HS-27A (cell line): ENCODE results near the gene C1QTNF5.
A peak's percentile ranks its signal among the peaks of the same experiment; 100 is the strongest.
"Not testable (repeated sequence)": the region's sequence is repeated elsewhere in the genome, so short reads cannot be mapped to it uniquely, and the experiment has no call there.

Source experiments
- DNase-seq: peaks from one replicate; pipeline ENCODE4 v3.0.0-alpha.2; 2012; ENCODE audit warnings: low read depth, missing footprints

Gene C1QTNF5

DNA sequence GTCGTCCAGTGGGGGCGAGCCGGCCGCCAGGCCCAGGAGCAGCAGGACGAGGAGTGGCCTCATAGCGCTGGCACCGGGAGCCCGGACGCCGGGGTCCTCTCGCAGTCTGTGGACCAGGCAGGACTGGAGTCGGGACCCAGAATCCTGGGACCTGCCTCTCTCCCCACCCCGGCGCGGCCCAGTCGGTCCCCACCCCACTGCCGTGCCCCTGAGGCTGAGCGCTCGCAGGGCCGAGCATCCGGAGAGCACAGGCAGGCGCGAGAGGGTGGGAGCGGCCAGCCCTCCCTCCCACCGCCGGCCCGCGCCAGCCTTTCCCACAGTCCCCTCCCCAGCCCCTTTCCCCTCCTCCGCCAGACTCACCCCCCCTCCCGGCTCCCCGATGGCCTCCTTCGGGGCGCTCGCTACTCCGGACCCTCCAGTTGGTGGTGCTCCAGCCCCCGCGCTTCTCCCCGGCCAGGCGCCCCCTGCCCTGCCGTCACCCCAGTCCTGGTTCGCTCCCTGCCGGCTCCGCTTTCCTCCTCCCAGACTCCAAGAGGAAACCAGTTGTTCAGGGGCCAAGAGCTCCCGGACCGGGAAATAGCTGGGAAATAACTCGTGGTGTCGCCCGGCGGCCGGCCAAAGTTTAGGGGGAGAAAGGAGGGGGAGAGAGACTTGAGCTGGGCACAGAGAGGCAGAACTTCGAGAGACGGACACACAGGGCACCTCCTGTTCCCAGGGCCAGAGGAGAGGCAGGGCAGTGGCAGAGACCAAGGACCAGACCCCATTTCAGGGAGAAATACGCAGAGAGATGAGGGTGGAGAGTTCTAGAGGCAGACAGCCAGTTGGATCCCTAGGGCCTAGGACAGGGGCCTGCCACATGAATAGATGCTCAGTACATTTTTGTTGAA lies at the start of gene C1QTNF5:
Gene C1QTNF5 (minus strand): TSS at position 549 of the 887 bp plus-strand sequence. CDS start 486 bp downstream, at position 63.
- DNase-seq: no peak

DNA sequence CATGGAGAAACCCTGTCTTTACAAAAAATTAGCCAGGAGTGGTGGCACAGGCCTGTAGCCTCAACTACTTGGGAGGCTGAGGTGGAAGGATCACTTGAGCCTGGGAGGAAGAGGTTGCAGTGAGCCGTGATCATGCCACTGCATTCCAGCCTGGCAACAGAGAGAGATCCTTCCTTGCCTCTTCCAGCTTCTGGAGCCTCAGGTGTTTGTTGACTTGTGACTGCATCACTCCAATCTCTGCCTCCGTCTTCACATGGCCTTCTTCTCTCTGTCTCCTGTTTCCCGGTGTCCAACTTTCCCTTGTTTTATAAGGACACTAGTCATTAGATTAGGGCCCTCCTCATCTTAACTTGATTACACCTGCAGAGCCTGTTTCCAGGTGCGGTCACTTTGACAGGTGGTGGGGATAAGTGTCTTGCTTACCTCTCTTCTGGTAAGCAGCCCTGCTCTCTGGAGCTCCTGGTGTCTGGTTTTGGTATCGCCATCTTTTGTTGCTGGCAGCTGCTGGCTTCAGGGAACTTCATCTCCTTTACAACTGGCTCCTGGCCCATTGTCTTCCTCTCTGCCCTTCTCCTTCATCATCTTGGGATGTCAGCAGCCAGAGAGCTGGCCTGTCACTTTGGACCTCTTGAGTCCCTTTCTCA lies 49.0 kb upstream of the C1QTNF5 start:
- no peak for DNase-seq

- DNase-seq: no peak
Measured at GRCh38 chr11:119388103-119388502, 47.4 kb upstream of the C1QTNF5 start.

GRCh38 chr11:119384332-119384731 lies 43.6 kb upstream of the C1QTNF5 start:
- DNase-seq: no peak

DNA sequence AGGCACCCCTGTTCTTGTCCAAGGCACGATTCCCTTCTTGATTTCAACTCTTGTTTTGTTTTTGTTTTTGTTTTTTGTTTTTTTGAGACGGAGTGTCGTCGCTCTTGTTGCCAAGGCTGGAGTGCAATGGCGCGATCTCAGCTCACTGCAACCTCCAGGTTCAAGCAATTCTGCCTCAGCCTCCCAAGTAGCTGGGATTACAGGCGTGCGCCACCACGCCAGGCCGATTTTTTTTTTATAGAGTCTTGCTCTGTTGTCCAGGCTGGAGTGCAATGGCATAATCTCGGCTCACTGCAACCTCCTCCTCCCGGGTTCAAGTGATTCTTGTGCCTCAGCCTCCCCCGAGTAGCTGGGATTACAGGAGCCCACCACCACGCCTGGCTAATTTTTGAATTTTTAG lies 41.8 kb upstream of the C1QTNF5 start:
- not testable (repeated sequence) for DNase-seq

- DNase-seq: no peak
Measured at GRCh38 chr11:119382101-119382500, 41.4 kb upstream of the C1QTNF5 start.

GRCh38 chr11:119381181-119381988 lies 40.7 kb upstream of the C1QTNF5 start, which contains the start of gene USP2:
USP2 (minus strand) TSS chr11:119381690; CDS start chr11:119373480, 8,210 bp downstream.
- DNase-seq: peak; percentile 77

- DNase-seq: no peak
Measured at GRCh38 chr11:119380827-119381180, 40.1 kb upstream of the C1QTNF5 start.

GRCh38 chr11:119380160-119380826 lies 39.6 kb upstream of the C1QTNF5 start:
- no peak for DNase-seq

- DNase-seq: no peak
Measured at GRCh38 chr11:119378851-119379465, 38.3 kb upstream of the C1QTNF5 start.

GRCh38 chr11:119377961-119378667 lies 37.4 kb upstream of the C1QTNF5 start:
- no peak for DNase-seq

DNA sequence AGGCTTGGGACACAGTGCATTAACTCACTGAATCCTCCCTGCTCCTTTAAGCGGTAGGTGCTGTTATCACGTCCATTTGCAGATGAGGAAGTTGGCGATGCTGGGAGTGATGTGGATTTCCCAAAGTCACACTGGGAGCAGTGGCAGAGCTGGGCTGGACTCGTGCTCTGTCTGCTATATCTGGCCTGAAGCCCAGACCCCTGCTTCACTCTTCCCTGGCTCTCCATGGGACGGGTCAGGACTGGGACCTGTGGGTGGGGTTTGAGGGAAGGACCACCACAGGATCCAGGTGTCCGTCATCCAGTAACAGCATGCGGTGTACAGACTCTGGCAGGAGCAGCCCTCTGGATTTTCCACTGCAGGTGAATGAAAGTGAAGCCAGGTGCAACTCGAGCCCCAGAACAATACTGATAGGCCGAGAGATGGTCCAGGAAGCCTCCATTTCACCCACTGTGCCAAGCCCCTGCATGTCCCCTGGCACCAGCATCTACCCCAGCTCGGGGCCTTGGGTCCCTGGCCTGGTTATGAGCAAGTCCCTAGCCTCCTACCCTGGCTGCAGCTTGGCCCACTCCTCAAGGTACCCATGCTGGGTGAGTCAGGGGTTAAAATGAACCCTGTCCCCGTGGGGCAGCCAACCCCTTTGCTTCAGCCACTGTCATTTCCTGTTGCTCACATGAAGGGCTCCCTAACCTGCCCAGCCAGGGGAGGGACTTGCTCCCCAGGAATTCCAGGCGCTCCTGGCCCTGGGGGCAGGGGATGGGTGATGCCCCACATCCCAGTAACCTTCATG lies 36.6 kb upstream of the C1QTNF5 start:
- DNase-seq: no peak

GRCh38 chr11:119376197-119376847 lies 35.6 kb upstream of the C1QTNF5 start:
- no peak for DNase-seq

GRCh38 chr11:119375337-119376196 lies 34.9 kb upstream of the C1QTNF5 start:
- no peak for DNase-seq

DNA sequence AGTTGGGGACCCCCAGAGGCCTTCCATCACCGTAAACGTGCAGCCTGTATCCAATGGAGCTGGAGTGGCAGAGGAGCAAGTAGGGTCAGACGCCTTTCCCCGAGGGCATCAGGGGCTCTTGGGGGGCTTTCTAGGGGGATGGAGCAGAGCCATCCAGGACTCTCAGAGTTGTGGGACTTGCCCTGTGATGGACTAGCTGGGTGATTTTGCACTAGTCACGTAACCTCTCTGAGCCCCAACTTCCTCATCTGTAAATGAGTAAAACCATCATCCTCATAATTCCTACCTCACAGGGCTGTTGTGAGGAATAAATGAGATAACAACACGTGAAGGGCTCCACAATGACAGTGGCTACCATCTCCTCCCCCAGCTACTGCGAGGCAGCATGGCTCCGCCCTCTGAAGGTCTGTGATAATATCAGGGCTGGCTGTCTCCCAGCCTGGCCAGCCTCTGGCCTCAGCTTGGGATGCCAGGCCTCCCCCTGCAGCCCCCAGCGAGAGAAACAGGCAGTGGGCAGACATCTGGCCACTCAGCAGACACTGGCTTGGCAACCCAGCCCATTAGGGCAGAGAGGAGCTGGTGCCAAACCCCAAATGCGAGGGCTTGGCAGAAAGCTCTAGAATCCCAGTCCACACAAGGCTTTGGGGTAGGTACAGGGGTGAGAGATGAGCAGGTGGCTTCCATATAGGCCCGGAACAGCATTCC lies 34.1 kb upstream of the C1QTNF5 start:
- DNase-seq: no peak

- DNase-seq: no peak
Measured at GRCh38 chr11:119373921-119374631, 33.4 kb upstream of the C1QTNF5 start.
